K562 (cell line): ENCODE data around the gene RNF145. TPM values are rescaled to one million over a fixed set of nuclear protein-coding genes. Genes with fewer than 3 reads are reported as not detected.
A peak's percentile ranks its signal among the peaks of the same experiment; 100 is the strongest.

Source experiments
- C11orf30 ChIP-seq: fragments of 450-650 bp; IDR thresholded peaks from 2 replicates; pipeline ENCODE4 v1.6.1; 2016; ENCODE audit warnings: low read depth, mild to moderate bottlenecking
- CC2D1A ChIP-seq: fragments of 450-650 bp; IDR thresholded peaks from 2 replicates; pipeline ENCODE4 v1.6.1; 2017; ENCODE audit warnings: mild to moderate bottlenecking
- CHAMP1 ChIP-seq: fragments of 450-650 bp; IDR thresholded peaks from 2 replicates; pipeline ENCODE4 v1.6.1; 2016; ENCODE audit warnings: mild to moderate bottlenecking
- FOSL1 ChIP-seq: fragments of 200-800 bp; sonication (Bioruptor generic); conservative IDR thresholded peaks from 2 replicates; pipeline ENCODE4 v1.6.1; 2016; ENCODE audit warnings: missing genetic modification characterization, missing compliant biosample characterization
- GABPB2 ChIP-seq: fragments of 250-450 bp; sonication (Bioruptor Pico); conservative IDR thresholded peaks from 2 replicates; pipeline ENCODE4 v1.5.1; 2021; ENCODE audit warnings: mild to moderate bottlenecking
- HMG20A ChIP-seq: fragments of 450-650 bp; formaldehyde crosslinking; conservative IDR thresholded peaks from 2 replicates; pipeline ENCODE4 v1.4.0; 2020; ENCODE audit warnings: mild to moderate bottlenecking, mixed read lengths
- MEIS2 ChIP-seq: fragments of 450-650 bp; IDR thresholded peaks from 2 replicates; pipeline ENCODE4 v1.6.1; 2014; ENCODE audit warnings: mild to moderate bottlenecking; ENCODE audit not compliant: partially characterized antibody
- NFE2 ChIP-seq: IDR thresholded peaks from 2 replicates; pipeline ENCODE4 v1.6.1; 2014; ENCODE audit warnings: antibody characterized with exemption, low read depth
- PBX2 ChIP-seq, 2 experiments: IDR thresholded peaks in 1 of 2; conservative IDR thresholded peaks in 1 of 2; 2 replicates each; pipeline ENCODE4 v1.6.1; 2016; ENCODE audit warnings: low read depth in 2 of 2, mild to moderate bottlenecking in 1 of 2, missing compliant biosample characterization in 1 of 2, missing genetic modification characterization in 1 of 2, moderate library complexity in 1 of 2
- PKNOX1 ChIP-seq: fragments of 450-650 bp; IDR thresholded peaks from 2 replicates; pipeline ENCODE4 v1.6.1; 2016
- RBM14 ChIP-seq: fragments of 200-400 bp; formaldehyde crosslinking; IDR thresholded peaks from 2 replicates; pipeline ENCODE4 v1.6.1; 2018; ENCODE audit warnings: low read depth, mild to moderate bottlenecking, low read length, moderate library complexity, borderline replicate concordance; ENCODE audit not compliant: insufficient read depth
- STAT5A ChIP-seq: IDR thresholded peaks from 2 replicates; pipeline ENCODE4 v1.6.1; 2012; ENCODE audit warnings: low read length, inconsistent platforms, borderline replicate concordance
- ZBTB26 ChIP-seq: fragments of 450-650 bp; formaldehyde crosslinking; IDR thresholded peaks from 2 replicates; pipeline ENCODE4 v1.4.0; 2022; ENCODE audit warnings: missing genetic modification characterization
- ZFX ChIP-seq: sonication (generic); formaldehyde crosslinking; IDR thresholded peaks from 2 replicates; pipeline ENCODE4 v1.8.0; 2022; ENCODE audit warnings: mild to moderate bottlenecking, missing genetic modification reagents, moderate library complexity
- ZNF146 ChIP-seq: IDR thresholded peaks from one replicate; pipeline ENCODE4 v1.6.1; 2018; ENCODE audit warnings: missing compliant biosample characterization; ENCODE audit not compliant: unreplicated experiment
- ZNF174 ChIP-seq: fragments of 250-450 bp; sonication (Bioruptor Pico); IDR thresholded peaks from 2 replicates; pipeline ENCODE4 v1.4.0; 2020; ENCODE audit warnings: mild to moderate bottlenecking
- ZNF583 ChIP-seq: fragments of 250-450 bp; sonication (Bioruptor Pico); IDR thresholded peaks from 2 replicates; pipeline ENCODE4 v1.4.0; 2020
- polyA plus RNA-seq, 8 experiments: library from polyadenylated mRNA; depleted of rRNA in 4 of 8; stranded (reverse) in 5 of 8; unstranded in 3 of 8; fragments of >200 nt; fragmentation: Nextera tagmentation in 2 of 8; fragmentation: Illumina TruSeq in 1 of 8; extraction: Ambion mirVana in 2 of 8; extraction: Trizol in 1 of 8; gene quantifications; 2 replicates each; pipeline versions ENCODE4 v1.2.1 to v1.2.3, GENCODE V29; 2011 to 2014; ENCODE audit warnings: inconsistent platforms in 1 of 8, missing spikeins in 1 of 8
- total RNA-seq, 7 experiments: library from RNA; depleted of rRNA in 6 of 7; stranded (reverse); fragments of >200 nt in 6 of 7; fragmentation: Illumina TruSeq in 2 of 7; extraction: Trizol in 2 of 7; gene quantifications; 2 replicates each; pipeline versions ENCODE4 v1.2.1 to v1.2.3, GENCODE V29; 2011 to 2021; ENCODE audit warnings: low replicate concordance in 1 of 7

RNF145 gene
- total and polyA plus RNA-seq, 9 of the 15 experiments (the other 6 are each of a cell fraction or from before 2014, with no cell fraction given) = 13.6 to 40.7 (median 25.4) TPM

- TF ChIP-seq PBX2 (CRISPR knock-in tag; IDR thresholded peaks at IDR 0.05; ENCODE audit: low read depth) (no peak), PBX2 (tag; conservative IDR thresholded peaks at IDR 0.05; ENCODE audit: low read depth) (peak; percentile 52), ZNF146 (CRISPR knock-in tag) (no peak), RBM14 (no peak), GABPB2 (CRISPR knock-in tag) (no peak), ZBTB26 (CRISPR knock-in tag) (no peak), HMG20A (no peak), C11orf30 (peak; percentile 33; the same call in 1 of the 2 replicates), ZNF174 (CRISPR knock-in tag) (no peak), ZFX (CRISPR knock-in tag) (no peak), ZNF583 (CRISPR knock-in tag) (no peak), FOSL1 (tag) (peak; percentile 51; the same call in 1 of the 2 replicates), MEIS2 (peak; percentile 55), NFE2 (peak; percentile 75), PKNOX1 (no peak), CHAMP1 (no peak), CC2D1A (no peak), STAT5A (no peak)
These were observed 39.8 kb upstream of the RNF145 start (continued) for GRCh38 chr5:159249158-159249557.
